ENCODE data around the gene SLC2A3.

DNA sequence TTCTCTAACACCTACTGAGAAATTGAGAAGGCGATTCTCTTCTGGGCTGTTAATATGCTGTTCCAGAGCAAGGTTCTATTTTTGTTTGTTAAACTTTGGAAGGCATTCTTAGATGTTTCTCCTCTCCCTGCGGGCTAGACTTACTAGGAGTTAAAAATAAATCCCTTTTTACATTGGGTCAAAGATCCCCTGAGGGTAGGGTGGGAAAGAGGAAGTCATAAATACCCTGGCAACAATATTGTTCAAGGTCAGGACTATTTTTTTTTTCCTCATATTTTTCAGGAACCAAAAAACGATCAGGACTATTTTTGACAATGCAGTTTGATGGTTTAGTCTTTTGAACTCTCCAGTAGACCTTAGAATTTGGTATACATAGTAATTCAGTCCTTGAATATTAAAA is 51.3 kb downstream of the SLC2A3 start:
- TF ChIP-seq BHLHE40 (IDR thresholded peaks at IDR 0.05; ENCODE audit: borderline replicate concordance) (no peak), SP1 (IDR thresholded peaks at IDR 0.05) (no peak), NFRKB (IDR thresholded peaks at IDR 0.05) (no peak), FOXA1 (IDR thresholded peaks at IDR 0.05) (no peak), CTBP1 (IDR thresholded peaks at IDR 0.05; ENCODE audit: borderline replicate concordance) (no peak), ZNF384 (IDR thresholded peaks at IDR 0.05) (no peak), TARDBP (IDR thresholded peaks at IDR 0.05) (no peak), L3MBTL2 (conservative IDR thresholded peaks at IDR 0.05) (no peak), ELF4 (IDR thresholded peaks at IDR 0.05) (no peak), FOXK2 (IDR thresholded peaks at IDR 0.05) (no peak), FOXM1 (IDR thresholded peaks at IDR 0.05; ENCODE audit: borderline replicate concordance) (no peak)
